Measurements from ENCODE around the gene NFE2L1.
"Not testable (repeated sequence)": the region's sequence is repeated elsewhere in the genome, so short reads cannot be mapped to it uniquely, and the experiment has no call there.

NFE2L1 gene

GRCh38 chr17:48066656-48067055 is 18.5 kb downstream of the NFE2L1 start:
- DNase-seq (ENCODE audit: low read depth in 1 of 2, low spot score in 1 of 2): no peak

DNA sequence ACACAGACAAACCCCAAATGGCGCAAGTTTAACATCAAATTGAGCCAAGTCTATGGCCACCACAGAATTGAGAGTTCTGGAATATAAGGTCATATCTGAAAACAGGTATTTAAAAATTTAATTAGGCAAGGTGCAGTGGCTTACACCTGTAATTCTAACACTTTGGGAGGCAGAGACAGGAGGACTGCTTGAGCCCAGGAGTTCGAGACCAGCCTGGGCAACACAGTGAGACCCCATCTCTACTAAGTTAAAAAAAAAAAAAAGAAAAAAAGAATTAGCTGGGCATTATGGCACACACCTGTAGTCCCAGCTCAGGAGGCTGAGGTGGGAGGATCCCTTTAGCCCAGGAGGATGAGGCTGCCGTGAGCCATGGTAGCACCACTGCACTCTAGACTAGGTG is 19.1 kb downstream of the NFE2L1 start:
- DNase-seq (ENCODE audit: low read depth in 1 of 2, low spot score in 1 of 2): no peak

DNA sequence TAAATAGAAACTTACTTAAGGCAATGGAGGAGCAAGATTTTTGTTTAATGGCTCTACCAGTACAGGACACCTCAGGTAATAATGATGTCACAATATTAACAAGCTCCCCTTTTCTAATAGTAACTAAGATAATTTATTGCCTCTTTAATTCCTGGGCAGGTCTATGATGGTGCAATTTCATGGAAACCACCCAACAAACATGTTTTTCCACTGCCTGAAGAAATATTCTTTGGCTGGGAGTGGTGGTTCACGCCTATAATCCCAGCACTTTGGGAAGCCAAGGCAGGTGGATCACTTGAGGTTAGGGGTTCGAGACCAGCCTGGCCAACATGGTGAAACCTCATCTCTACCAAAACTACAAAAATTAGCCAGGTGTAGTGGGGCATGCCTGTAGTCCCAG is 19.6 kb downstream of the NFE2L1 start:
- DNase-seq (ENCODE audit: low read depth in 1 of 2, low spot score in 1 of 2): not testable (repeated sequence)

GRCh38 chr17:48068491-48068961 is 20.4 kb downstream of the NFE2L1 start:
- no peak for DNase-seq (ENCODE audit: low read depth in 1 of 2, low spot score in 1 of 2)

GRCh38 chr17:48070195-48070594 is 22.0 kb downstream of the NFE2L1 start:
- no peak for DNase-seq (ENCODE audit: low read depth in 1 of 2, low spot score in 1 of 2)

- DNase-seq (ENCODE audit: low read depth in 1 of 2, low spot score in 1 of 2): no peak
Observed at GRCh38 chr17:48071654-48072053, 23.5 kb downstream of the NFE2L1 start.

GRCh38 chr17:48072811-48073210 is 24.7 kb downstream of the NFE2L1 start:
- not testable (repeated sequence) for DNase-seq (ENCODE audit: low read depth in 1 of 2, low spot score in 1 of 2)

DNA sequence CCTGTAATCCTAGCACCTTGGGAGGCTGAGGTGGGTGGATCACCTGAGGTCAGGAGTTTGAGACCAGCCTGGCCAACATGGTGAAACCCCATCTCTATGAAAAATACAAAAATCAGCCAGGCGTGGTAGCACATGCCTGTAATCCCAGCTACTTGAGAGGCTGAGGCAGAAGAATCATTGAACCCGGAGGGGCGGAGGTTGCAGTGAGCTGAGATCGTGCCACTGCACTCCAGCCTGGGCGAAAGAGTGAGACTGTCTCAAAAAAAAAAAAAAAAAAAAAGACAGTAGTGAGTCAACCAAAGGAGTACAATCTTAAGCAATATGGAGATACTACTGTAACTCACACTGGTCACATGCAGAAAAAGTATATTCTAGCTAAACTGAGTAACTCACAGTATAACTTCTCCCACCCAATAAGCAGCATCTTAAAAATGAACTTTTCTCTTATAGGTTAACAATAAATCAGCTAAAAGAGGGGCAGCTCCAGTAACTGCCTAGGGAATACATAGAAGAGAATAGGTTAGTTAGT is 25.5 kb downstream of the NFE2L1 start:
- not testable (repeated sequence) for DNase-seq (ENCODE audit: low read depth in 1 of 2, low spot score in 1 of 2)

GRCh38 chr17:48074322-48075081 is 26.3 kb downstream of the NFE2L1 start:
- peak; percentile 47 to 51 for DNase-seq (ENCODE audit: low read depth in 1 of 2, low spot score in 1 of 2)

DNA sequence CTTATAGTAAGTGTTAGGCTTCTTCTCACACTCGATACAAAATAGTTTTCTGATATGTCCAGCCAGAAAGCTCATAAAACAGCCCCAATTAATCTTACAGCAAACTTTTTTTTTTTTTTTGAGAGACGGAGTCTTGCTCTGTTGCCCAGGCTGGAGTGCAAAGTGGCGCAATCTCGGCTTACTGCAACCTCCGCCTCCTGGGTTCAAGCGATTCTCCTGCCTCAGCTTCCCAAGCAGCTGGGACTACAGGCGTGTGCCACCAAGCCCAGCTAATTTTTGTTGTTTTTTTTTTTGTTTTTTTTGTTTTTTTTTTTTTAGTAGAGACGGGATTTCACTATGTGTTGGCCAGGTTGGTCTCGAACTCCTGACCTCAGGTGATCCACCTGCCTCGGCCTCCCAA is 29.0 kb downstream of the NFE2L1 start:
- not testable (repeated sequence) for DNase-seq (ENCODE audit: low read depth in 1 of 2, low spot score in 1 of 2)

GRCh38 chr17:48081858-48082257 is 33.7 kb downstream of the NFE2L1 start:
- no peak for DNase-seq (ENCODE audit: low read depth in 1 of 2, low spot score in 1 of 2)

- DNase-seq (ENCODE audit: low read depth in 1 of 2, low spot score in 1 of 2): no peak
Observed at GRCh38 chr17:48084932-48085331, 36.8 kb downstream of the NFE2L1 start.

DNA sequence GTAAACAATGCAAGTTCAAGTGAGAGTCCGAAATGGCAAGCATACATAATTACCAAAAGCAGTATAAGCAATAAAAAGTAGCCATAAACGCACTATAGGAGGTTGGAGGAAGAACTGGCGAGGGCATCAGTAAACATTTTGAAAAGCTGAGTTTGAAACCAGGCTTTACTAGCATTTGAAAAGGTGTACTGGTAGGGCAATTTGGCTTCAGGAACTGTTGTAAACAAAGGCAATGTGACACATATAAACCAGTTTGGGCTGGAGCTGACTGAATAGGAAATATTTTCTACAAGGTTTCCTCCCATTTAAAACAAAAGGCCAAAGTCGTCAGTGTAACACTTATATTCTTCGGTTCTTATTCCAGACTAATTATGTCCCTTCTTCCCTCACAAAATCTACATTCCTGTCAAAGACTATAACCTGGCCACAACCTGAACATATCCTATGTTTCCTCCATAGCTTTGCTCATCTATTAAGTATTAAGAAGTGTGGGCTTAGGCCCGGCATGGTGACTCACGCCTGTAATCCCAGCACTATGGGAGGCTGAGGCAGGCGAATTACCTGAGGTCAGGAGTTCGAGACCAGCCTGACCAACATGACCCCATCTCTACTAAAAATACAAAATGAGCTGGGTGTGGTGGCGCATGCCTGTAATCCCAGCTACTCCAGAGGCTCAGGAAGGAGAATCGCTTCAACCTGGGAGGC is 45.3 kb downstream of the NFE2L1 start:
- no peak for DNase-seq (ENCODE audit: low read depth in 1 of 2, low spot score in 1 of 2)

GRCh38 chr17:48095611-48096010 is 47.5 kb downstream of the NFE2L1 start:
- no peak for DNase-seq (ENCODE audit: low read depth in 1 of 2, low spot score in 1 of 2)

DNA sequence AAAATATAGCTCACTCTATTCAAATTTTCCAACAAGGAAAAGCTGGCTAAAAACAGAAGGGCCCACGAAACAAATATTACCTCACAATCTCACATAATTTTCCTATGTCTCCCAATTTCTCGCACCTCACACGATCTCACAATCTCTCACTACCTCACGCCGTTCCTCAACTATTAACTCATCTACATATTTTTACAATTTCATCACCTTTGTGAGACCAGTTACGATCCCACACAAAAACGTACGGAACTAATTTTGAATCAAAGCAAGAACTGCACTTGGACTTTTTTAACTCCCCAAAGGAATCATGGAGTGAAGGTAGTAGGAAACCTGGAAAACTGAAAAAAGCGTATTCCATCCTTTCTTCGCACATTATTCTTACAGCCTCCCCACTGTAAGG is 52.0 kb downstream of the NFE2L1 start:
- no peak for DNase-seq (ENCODE audit: low read depth in 1 of 2, low spot score in 1 of 2)

DNA sequence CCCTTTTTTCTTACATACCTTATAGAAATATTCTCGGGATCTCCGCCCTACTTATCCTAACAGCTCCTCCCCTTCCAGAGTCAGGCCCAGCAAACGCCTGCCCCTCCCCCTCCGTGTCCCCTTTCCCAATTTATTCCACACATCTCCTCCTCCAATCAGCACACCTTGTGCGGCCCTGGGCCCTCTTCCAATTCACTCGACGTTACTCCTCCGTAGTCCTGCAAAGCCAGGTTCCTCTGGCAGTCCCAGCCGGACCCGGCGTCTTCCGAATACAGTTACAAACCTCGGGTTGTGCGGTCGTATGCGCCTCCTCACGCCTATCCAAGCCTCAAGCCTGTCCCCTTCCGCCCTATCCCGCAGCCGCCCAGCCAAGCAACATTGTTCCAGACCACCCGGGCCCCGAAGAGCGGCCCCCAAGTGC is 52.4 kb downstream of the NFE2L1 start:
- DNase-seq (ENCODE audit: low read depth in 1 of 2, low spot score in 1 of 2): no peak

GRCh38 chr17:48101012-48101720 is 53.0 kb downstream of the NFE2L1 start, which contains the start of gene CBX1:
Gene CBX1, minus strand, starts transcription at chr17:48101478. Its CDS starts 24,474 bp downstream, at chr17:48077004.
- DNase-seq (ENCODE audit: low read depth in 1 of 2, low spot score in 1 of 2): peak; percentile 86 to 88

DNA sequence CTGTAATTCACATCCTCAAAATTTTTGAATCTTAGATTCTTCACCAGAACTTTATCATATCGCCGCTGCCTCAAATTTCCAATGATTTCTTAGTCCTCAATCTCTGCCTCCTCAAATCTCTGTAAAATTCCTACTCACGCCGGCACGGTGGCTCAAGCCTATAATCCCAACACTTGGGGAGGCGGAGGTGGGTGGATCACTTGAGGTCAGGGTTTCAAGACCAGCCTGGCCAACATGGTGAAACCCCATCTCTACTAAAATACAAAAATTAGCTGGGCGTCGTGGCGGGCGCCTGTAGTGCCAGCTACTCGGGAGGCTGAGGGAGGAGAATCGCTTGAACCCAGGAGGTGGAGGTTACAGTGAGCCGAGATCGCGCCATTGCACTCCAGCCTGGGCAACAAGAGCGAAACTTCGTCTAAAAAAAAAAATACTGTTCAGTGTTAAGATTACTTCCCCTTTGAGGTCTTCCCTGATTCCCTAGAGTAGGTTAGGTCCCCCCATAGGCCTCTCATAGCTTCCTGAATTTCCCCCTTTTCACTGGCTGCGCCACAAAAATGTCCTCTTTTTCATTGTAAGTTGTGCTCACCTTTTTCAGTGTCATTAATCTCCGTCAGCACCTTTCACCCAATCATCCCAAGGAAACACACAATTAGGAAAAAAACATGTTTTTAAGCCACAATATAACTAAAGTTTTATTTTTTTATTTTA is 54.0 kb downstream of the NFE2L1 start:
- DNase-seq (ENCODE audit: low read depth in 1 of 2, low spot score in 1 of 2): no peak

DNA sequence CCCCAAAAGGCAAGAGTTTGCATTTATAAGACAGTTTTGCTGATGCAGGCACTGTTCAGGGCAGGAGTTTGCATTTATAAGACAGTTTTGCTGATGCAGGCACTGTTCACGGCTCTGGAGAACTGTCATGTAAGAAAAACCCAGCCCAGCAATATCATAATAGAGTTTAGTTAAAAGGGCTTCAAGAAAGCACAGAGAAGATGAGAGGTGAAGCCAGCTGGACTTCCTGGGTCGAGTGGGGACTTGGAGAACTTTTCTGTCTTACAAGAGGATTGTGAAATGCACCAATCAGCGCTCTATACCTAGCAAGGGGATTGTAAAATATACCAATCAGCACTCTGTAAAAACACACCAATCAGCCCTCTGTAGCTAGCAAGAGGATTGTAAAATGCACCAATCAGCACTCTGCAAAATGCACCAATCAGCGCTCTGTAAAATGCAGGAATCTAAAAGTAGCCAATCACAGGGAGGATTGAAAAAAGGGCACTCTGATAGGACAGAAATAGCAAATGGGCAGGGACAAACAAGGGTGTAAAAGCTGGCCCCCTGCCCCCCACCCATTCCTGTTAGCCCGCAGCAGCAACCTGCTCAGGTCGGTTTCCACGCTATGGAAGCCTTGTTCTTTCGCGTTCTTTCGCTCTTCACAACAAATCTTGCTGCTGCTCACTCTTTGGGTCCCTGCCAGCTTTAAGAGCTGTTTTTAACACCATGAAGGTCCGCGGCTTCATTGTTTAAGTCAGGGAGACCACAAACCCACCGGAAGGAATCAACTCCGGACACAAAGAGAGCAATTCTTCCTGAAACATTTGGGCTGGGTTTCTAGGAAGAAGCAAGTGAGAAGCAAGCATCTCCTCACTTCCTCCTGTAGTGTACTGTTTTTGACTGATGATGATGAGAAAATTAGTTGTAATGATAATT is 54.9 kb downstream of the NFE2L1 start:
- DNase-seq (ENCODE audit: low read depth in 1 of 2, low spot score in 1 of 2): no peak

DNA sequence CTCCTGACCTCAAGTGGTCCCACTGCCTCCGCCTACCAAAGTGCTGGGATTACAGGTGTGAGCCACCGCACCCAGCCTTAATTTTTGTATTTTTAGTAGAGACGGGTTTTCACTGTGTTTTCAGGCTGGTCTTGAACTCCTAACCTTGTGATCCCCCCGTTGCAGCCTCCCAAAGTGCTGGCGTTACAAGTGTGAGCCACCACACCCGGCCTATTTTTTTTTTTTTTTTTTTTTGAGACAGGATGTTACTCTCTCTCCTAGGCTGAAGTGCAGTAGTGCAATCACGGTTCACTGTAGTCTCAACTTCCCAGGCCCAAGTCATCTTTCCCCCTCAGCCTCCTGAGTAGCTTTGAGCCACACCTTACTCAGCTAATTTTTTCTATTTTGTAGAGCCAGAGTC is 56.3 kb downstream of the NFE2L1 start:
- no peak for DNase-seq (ENCODE audit: low read depth in 1 of 2, low spot score in 1 of 2)
